Liver (tissue), 3 donors: ENCODE data around the gene GFRA1.

Experiments
- JUND ChIP-seq, 2 donors: IDR thresholded peaks; 2 replicates each; pipeline ENCODE4 v1.6.1; 2016; ENCODE audit warnings: antibody characterized with exemption in 2 of 2
- RAD21 ChIP-seq, 2 donors: IDR thresholded peaks; 2 replicates each; pipeline ENCODE4 v1.6.1; 2016; ENCODE audit warnings: antibody characterized with exemption in 2 of 2, mild to moderate bottlenecking in 2 of 2
- SP1 ChIP-seq: IDR thresholded peaks from 2 replicates; pipeline ENCODE4 v1.6.1; 2018; ENCODE audit warnings: antibody characterized with exemption, mild to moderate bottlenecking
- TAF1 ChIP-seq: conservative IDR thresholded peaks from 2 replicates; pipeline ENCODE4 v1.6.1; 2016; ENCODE audit warnings: antibody characterized with exemption, mild to moderate bottlenecking
- TF ChIP-seq, protein P1 (sequence below): fragments of 150-350 bp; IDR thresholded peaks from 2 replicates; pipeline ENCODE4 v1.5.1; 2017; ENCODE audit warnings: improper control_type of control experiment, low read depth, low read length; ENCODE audit not compliant: missing input control
- TF ChIP-seq, protein P2 (sequence below): IDR thresholded peaks from 2 replicates; pipeline ENCODE4 v1.6.1; 2016; ENCODE audit warnings: antibody characterized with exemption
- TF ChIP-seq, protein P3 (sequence below): IDR thresholded peaks from 2 replicates; pipeline ENCODE4 v1.6.1; 2016; ENCODE audit warnings: antibody characterized with exemption
- donor health status: healthy.
- donor health status: healthy.

- TF ChIP-seq SP1 (peak; percentile 37), TAF1 (no peak), JUND (IDR thresholded peaks at IDR 0.05) (peak in 1 of 2 donors; percentile 22), RAD21 (IDR thresholded peaks at IDR 0.05) (peak; percentile 33 to 48)
- TF ChIP-seq, protein P1, sequence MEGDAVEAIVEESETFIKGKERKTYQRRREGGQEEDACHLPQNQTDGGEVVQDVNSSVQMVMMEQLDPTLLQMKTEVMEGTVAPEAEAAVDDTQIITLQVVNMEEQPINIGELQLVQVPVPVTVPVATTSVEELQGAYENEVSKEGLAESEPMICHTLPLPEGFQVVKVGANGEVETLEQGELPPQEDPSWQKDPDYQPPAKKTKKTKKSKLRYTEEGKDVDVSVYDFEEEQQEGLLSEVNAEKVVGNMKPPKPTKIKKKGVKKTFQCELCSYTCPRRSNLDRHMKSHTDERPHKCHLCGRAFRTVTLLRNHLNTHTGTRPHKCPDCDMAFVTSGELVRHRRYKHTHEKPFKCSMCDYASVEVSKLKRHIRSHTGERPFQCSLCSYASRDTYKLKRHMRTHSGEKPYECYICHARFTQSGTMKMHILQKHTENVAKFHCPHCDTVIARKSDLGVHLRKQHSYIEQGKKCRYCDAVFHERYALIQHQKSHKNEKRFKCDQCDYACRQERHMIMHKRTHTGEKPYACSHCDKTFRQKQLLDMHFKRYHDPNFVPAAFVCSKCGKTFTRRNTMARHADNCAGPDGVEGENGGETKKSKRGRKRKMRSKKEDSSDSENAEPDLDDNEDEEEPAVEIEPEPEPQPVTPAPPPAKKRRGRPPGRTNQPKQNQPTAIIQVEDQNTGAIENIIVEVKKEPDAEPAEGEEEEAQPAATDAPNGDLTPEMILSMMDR = no peak
- TF ChIP-seq, protein P2, sequence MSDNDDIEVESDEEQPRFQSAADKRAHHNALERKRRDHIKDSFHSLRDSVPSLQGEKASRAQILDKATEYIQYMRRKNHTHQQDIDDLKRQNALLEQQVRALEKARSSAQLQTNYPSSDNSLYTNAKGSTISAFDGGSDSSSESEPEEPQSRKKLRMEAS = no peak
- TF ChIP-seq, protein P3, sequence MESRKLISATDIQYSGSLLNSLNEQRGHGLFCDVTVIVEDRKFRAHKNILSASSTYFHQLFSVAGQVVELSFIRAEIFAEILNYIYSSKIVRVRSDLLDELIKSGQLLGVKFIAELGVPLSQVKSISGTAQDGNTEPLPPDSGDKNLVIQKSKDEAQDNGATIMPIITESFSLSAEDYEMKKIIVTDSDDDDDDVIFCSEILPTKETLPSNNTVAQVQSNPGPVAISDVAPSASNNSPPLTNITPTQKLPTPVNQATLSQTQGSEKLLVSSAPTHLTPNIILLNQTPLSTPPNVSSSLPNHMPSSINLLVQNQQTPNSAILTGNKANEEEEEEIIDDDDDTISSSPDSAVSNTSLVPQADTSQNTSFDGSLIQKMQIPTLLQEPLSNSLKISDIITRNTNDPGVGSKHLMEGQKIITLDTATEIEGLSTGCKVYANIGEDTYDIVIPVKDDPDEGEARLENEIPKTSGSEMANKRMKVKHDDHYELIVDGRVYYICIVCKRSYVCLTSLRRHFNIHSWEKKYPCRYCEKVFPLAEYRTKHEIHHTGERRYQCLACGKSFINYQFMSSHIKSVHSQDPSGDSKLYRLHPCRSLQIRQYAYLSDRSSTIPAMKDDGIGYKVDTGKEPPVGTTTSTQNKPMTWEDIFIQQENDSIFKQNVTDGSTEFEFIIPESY = no peak
Observed at GRCh38 chr10:116216676-116217075, 56.3 kb downstream of the GFRA1 start.
